ENCODE data around the gene CDH22.

DNA sequence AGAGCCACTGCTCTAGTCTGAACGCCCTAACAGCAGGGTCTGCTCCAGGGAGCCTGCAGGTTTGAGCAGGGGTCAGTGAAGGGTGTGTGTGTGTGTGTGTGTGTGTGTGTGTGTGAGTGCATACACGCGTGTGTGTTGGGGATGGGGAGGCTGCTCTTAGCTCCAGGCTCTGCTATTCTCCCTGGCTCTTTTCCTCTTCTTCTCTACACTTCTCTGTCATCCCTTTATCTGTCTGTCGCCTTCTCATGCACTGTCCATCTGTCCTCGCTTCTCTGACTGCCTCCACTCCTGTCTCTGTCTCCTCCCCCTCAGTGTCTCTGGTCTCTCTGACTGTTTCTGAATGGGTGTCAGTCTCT lies 3.4 kb upstream of the CDH22 start:
- TF ChIP-seq, protein P1, sequence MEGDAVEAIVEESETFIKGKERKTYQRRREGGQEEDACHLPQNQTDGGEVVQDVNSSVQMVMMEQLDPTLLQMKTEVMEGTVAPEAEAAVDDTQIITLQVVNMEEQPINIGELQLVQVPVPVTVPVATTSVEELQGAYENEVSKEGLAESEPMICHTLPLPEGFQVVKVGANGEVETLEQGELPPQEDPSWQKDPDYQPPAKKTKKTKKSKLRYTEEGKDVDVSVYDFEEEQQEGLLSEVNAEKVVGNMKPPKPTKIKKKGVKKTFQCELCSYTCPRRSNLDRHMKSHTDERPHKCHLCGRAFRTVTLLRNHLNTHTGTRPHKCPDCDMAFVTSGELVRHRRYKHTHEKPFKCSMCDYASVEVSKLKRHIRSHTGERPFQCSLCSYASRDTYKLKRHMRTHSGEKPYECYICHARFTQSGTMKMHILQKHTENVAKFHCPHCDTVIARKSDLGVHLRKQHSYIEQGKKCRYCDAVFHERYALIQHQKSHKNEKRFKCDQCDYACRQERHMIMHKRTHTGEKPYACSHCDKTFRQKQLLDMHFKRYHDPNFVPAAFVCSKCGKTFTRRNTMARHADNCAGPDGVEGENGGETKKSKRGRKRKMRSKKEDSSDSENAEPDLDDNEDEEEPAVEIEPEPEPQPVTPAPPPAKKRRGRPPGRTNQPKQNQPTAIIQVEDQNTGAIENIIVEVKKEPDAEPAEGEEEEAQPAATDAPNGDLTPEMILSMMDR (IDR thresholded peaks at IDR 0.05 in 4 of 5, conservative IDR thresholded peaks at IDR 0.05 in 1 of 5), result no peak
- TF ChIP-seq POLR2A (IDR thresholded peaks at IDR 0.05), result no peak
